ENCODE results near the gene TBC1D1.

The TBC1D1 gene

DNA sequence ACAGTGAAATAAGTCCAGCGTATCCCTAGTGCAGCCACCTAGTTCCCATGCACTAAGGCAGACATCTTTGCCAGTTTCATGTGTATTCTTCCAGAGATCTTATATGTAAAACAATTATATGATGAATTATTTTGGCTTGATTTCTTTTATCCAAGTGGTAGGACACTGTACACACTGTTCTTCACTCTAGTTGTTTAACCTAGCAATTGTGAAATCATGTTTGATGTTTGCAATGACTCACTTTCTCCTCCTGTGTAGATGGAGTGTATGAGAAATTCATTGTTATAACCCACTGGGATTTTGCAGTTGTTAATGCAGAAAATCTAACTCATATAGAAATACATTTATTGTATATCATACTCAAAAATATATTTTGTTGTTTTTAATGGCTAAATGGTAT is 17.5 kb upstream of the TBC1D1 start (continued):
- TF ChIP-seq, protein P1, sequence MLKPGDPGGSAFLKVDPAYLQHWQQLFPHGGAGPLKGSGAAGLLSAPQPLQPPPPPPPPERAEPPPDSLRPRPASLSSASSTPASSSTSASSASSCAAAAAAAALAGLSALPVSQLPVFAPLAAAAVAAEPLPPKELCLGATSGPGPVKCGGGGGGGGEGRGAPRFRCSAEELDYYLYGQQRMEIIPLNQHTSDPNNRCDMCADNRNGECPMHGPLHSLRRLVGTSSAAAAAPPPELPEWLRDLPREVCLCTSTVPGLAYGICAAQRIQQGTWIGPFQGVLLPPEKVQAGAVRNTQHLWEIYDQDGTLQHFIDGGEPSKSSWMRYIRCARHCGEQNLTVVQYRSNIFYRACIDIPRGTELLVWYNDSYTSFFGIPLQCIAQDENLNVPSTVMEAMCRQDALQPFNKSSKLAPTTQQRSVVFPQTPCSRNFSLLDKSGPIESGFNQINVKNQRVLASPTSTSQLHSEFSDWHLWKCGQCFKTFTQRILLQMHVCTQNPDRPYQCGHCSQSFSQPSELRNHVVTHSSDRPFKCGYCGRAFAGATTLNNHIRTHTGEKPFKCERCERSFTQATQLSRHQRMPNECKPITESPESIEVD (tag by site-specific recombination; IDR thresholded peaks at IDR 0.05), result no peak
- TF ChIP-seq ZBTB1 (tag by site-specific recombination; IDR thresholded peaks at IDR 0.05) (no peak), ZNF248 (tag by site-specific recombination; IDR thresholded peaks at IDR 0.05) (no peak)

DNA sequence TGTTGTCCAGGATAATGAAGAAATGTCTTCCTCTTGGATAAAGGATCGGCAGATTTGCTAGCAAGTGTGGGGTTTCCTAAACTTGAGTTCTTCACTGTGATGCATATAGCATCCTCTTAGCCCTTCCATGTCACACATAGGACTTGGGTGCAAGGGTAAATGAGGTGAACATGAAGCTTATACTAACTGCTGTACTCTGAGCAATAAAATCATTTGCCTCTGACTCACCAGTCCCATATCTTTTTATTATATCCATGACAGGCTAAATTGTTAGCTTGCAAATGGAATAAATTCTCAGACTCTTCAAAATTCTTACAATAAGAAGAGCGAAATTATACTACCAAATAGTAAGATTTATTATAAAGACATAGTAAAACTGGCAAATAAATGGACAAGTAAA is 14.7 kb upstream of the TBC1D1 start:
- POLR2A ChIA-PET, result no interaction called here

DNA sequence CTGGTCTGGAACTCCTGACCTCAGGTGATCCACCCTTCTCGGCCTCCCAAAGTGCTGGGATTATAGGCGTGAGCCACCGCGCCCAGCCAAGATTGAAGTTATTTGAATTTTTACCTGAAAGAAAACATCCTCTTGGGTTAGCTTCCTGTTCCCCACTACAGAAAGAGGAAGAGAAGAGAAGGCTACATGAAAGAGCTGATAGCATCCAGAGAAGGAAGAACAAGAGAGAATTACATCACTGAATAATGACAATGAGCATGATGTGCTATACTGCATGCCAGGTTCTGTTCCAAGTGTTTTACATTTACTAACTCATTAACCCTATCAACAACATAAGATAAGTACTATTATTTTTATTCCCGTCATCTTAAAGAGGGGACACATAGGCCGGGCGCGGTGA is 11.5 kb upstream of the TBC1D1 start:
- H3K36me3 ChIP-seq (ENCODE audit: control insufficient read depth in 2 of 2, insufficient read depth in 1 of 2, low read length in 2 of 2), result no peaks in the 10 kb centered on the region
- H3K4me1 ChIP-seq (ENCODE audit: control insufficient read depth, insufficient read depth, low read length), result peaks cover 4% of the 10 kb centered on the region
- H3K9me3 ChIP-seq (ENCODE audit: control insufficient read depth, insufficient read depth, low read depth, low read length), result no peaks in the 10 kb centered on the region
- POLR2A ChIA-PET, result interaction anchor here (0.6 kb wide), 1 partner anchor 11 kb away, joined by 7 read pairs; no protein-coding TSS in a partner anchor
- CTCF ChIA-PET, result no interaction called here
- H3K27ac ChIP-seq (ENCODE audit: extremely low read depth, low read depth, low read length), result no peak overlapping the region
- TF ChIP-seq ZNF629 (tag by site-specific recombination; IDR thresholded peaks at IDR 0.05), result no peak
- TF ChIP-seq ZSCAN5A (tag by site-specific recombination; IDR thresholded peaks at IDR 0.05), result no peak
- no peak for TF ChIP-seq YY1 (tag by site-specific recombination; IDR thresholded peaks at IDR 0.05)
- no peak for TF ChIP-seq KLF10 (tag by site-specific recombination; IDR thresholded peaks at IDR 0.05)
- no peak for TF ChIP-seq SCRT1 (tag by site-specific recombination; IDR thresholded peaks at IDR 0.05; ENCODE audit: borderline replicate concordance)
- no peak for TF ChIP-seq GLIS2 (tag by site-specific recombination; IDR thresholded peaks at IDR 0.05)
- TF ChIP-seq, protein P2, sequence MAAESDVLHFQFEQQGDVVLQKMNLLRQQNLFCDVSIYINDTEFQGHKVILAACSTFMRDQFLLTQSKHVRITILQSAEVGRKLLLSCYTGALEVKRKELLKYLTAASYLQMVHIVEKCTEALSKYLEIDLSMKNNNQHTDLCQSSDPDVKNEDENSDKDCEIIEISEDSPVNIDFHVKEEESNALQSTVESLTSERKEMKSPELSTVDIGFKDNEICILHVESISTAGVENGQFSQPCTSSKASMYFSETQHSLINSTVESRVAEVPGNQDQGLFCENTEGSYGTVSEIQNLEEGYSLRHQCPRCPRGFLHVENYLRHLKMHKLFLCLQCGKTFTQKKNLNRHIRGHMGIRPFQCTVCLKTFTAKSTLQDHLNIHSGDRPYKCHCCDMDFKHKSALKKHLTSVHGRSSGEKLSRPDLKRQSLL (tag by site-specific recombination; IDR thresholded peaks at IDR 0.05), result no peak
- TF ChIP-seq, protein P3, sequence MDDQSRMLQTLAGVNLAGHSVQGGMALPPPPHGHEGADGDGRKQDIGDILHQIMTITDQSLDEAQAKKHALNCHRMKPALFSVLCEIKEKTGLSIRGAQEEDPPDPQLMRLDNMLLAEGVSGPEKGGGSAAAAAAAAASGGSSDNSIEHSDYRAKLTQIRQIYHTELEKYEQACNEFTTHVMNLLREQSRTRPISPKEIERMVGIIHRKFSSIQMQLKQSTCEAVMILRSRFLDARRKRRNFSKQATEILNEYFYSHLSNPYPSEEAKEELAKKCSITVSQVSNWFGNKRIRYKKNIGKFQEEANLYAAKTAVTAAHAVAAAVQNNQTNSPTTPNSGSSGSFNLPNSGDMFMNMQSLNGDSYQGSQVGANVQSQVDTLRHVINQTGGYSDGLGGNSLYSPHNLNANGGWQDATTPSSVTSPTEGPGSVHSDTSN (CRISPR knock-in tag; IDR thresholded peaks at IDR 0.05), result no peak
- TF ChIP-seq ZNF660 (tag by site-specific recombination; IDR thresholded peaks at IDR 0.05), result no peak
- no peak for TF ChIP-seq ZNF549 (tag by site-specific recombination; IDR thresholded peaks at IDR 0.05)
- no peak for TF ChIP-seq ZFP69B (tag by site-specific recombination; IDR thresholded peaks at IDR 0.05)
- TF ChIP-seq ZNF121 (tag by site-specific recombination; IDR thresholded peaks at IDR 0.05), result no peak
- H3K4me3 ChIP-seq (ENCODE audit: low read depth, low read length), result no peak overlapping the region

More for the DNA sequence above, 14.7 kb upstream of the TBC1D1 start:
- H3K4me1 ChIP-seq (ENCODE audit: control insufficient read depth, insufficient read depth, low read length), result peaks cover 4% of the 10 kb centered on the region
- H3K4me3 ChIP-seq (ENCODE audit: low read depth, low read length), result no peak overlapping the region
- no peak overlapping the region for H3K27ac ChIP-seq (ENCODE audit: extremely low read depth, low read depth, low read length)
- CTCF ChIA-PET, result interaction anchor here (0.6 to 1.2 kb wide), 4 partner anchors 9 to 74 kb away, joined by 3 to 4 read pairs (median 4); no protein-coding TSS in a partner anchor
- H3K9me3 ChIP-seq (ENCODE audit: control insufficient read depth, insufficient read depth, low read depth, low read length), result no peaks in the 10 kb centered on the region
- no peaks in the 10 kb centered on the region for H3K36me3 ChIP-seq (ENCODE audit: control insufficient read depth in 2 of 2, insufficient read depth in 1 of 2, low read length in 2 of 2)
- TF ChIP-seq, protein P1 (tag by site-specific recombination; IDR thresholded peaks at IDR 0.05), result peak; percentile 46; the same call in 1 of the 2 replicates
- TF ChIP-seq ZNF510 (tag by site-specific recombination; IDR thresholded peaks at IDR 0.05; ENCODE audit: insufficient replicate concordance) (no peak), ZNF184 (tag by site-specific recombination; IDR thresholded peaks at IDR 0.05) (no peak), ZNF585B (tag by site-specific recombination; IDR thresholded peaks at IDR 0.05) (no peak)
